ENCODE data around the gene VGLL4.

VGLL4 gene

GRCh38 chr3:11653298-11654055 is 9.8 kb upstream of the VGLL4 start:
- in situ Hi-C loops (cut with MboI; ENCODE audit: low sequenced_read_pairs) = no loop called here

- in situ Hi-C loops (cut with MboI; ENCODE audit: low sequenced_read_pairs) = no loop called here
These were observed 8.2 kb upstream of the VGLL4 start for GRCh38 chr3:11651900-11652299.

GRCh38 chr3:11651477-11651876 is 7.8 kb upstream of the VGLL4 start:
- in situ Hi-C loops (cut with MboI; ENCODE audit: low sequenced_read_pairs) = no loop called here

GRCh38 chr3:11650391-11650790 is 6.7 kb upstream of the VGLL4 start:
- in situ Hi-C loops (cut with MboI; ENCODE audit: low sequenced_read_pairs) = no loop called here

- in situ Hi-C loops (cut with MboI; ENCODE audit: low sequenced_read_pairs) = no loop called here
These were observed 5.0 kb upstream of the VGLL4 start for GRCh38 chr3:11648735-11649134.

GRCh38 chr3:11643201-11643603 is 513 bp downstream of the VGLL4 start:
- in situ Hi-C loops (cut with MboI; ENCODE audit: low sequenced_read_pairs) = no loop called here

- in situ Hi-C loops (cut with MboI; ENCODE audit: low sequenced_read_pairs) = no loop called here
These were observed 1.1 kb downstream of the VGLL4 start for GRCh38 chr3:11642431-11643191.

- in situ Hi-C loops (cut with MboI; ENCODE audit: low sequenced_read_pairs) = no loop called here
These were observed 1.9 kb downstream of the VGLL4 start for GRCh38 chr3:11641683-11642430.

GRCh38 chr3:11641316-11641682 is 2.4 kb downstream of the VGLL4 start:
- in situ Hi-C loops (cut with MboI; ENCODE audit: low sequenced_read_pairs) = no loop called here

- in situ Hi-C loops (cut with MboI; ENCODE audit: low sequenced_read_pairs) = no loop called here
These were observed 3.6 kb downstream of the VGLL4 start for GRCh38 chr3:11640009-11640673.

GRCh38 chr3:11638495-11639358 is 5.0 kb downstream of the VGLL4 start:
- in situ Hi-C loops (cut with MboI; ENCODE audit: low sequenced_read_pairs) = no loop called here

- in situ Hi-C loops (cut with MboI; ENCODE audit: low sequenced_read_pairs) = no loop called here
These were observed 5.7 kb downstream of the VGLL4 start for GRCh38 chr3:11637901-11638458.

GRCh38 chr3:11636394-11636770 is 7.3 kb downstream of the VGLL4 start:
- in situ Hi-C loops (cut with MboI; ENCODE audit: low sequenced_read_pairs) = no loop called here

GRCh38 chr3:11635680-11636393 is 7.9 kb downstream of the VGLL4 start:
- in situ Hi-C loops (cut with MboI; ENCODE audit: low sequenced_read_pairs) = no loop called here

- in situ Hi-C loops (cut with MboI; ENCODE audit: low sequenced_read_pairs) = no loop called here
These were observed 8.6 kb downstream of the VGLL4 start for GRCh38 chr3:11634974-11635612.

GRCh38 chr3:11634081-11634635 is 9.6 kb downstream of the VGLL4 start:
- in situ Hi-C loops (cut with MboI; ENCODE audit: low sequenced_read_pairs) = no loop called here

GRCh38 chr3:11632966-11633365 is 10.7 kb downstream of the VGLL4 start:
- in situ Hi-C loops (cut with MboI; ENCODE audit: low sequenced_read_pairs) = no loop called here

- in situ Hi-C loops (cut with MboI; ENCODE audit: low sequenced_read_pairs) = no loop called here
These were observed 11.2 kb downstream of the VGLL4 start for GRCh38 chr3:11632564-11632963.

- in situ Hi-C loops (cut with MboI; ENCODE audit: low sequenced_read_pairs) = no loop called here
These were observed 11.9 kb downstream of the VGLL4 start for GRCh38 chr3:11631820-11632219.

Data from hTERT RPE-1 (cell line).